ENCODE results near the gene NR1D1.

GRCh38 chr17:40129498-40129897, 29.1 kb upstream of the NR1D1 start:
- TF ChIP-seq, protein P1, sequence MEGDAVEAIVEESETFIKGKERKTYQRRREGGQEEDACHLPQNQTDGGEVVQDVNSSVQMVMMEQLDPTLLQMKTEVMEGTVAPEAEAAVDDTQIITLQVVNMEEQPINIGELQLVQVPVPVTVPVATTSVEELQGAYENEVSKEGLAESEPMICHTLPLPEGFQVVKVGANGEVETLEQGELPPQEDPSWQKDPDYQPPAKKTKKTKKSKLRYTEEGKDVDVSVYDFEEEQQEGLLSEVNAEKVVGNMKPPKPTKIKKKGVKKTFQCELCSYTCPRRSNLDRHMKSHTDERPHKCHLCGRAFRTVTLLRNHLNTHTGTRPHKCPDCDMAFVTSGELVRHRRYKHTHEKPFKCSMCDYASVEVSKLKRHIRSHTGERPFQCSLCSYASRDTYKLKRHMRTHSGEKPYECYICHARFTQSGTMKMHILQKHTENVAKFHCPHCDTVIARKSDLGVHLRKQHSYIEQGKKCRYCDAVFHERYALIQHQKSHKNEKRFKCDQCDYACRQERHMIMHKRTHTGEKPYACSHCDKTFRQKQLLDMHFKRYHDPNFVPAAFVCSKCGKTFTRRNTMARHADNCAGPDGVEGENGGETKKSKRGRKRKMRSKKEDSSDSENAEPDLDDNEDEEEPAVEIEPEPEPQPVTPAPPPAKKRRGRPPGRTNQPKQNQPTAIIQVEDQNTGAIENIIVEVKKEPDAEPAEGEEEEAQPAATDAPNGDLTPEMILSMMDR (IDR thresholded peaks at IDR 0.05): no peak
- TF ChIP-seq POLR2A (IDR thresholded peaks at IDR 0.05): no peak

All from body of pancreas (tissue), 4 donors.